Endothelial cell of umbilical vein (primary cell): Measurements from ENCODE around the gene NCKAP5.

Source experiments
- CTCF ChIP-seq, 2 donors: IDR thresholded peaks; 1 replicate in 1 of 2; 2 replicates in 1 of 2; pipeline ENCODE4 v1.5.1; 2011; ENCODE audit warnings: low read length in 2 of 2, mild to moderate bottlenecking in 2 of 2, moderate library complexity in 2 of 2, control low read depth in 1 of 2, inconsistent platforms in 1 of 2, low read depth in 1 of 2; ENCODE audit not compliant: insufficient read depth in 1 of 2; ENCODE audit errors: extremely low read depth in 1 of 2
- MAX ChIP-seq: IDR thresholded peaks from 2 replicates; pipeline ENCODE4 v1.6.1; 2011; ENCODE audit not compliant: insufficient read depth, insufficient read length

GRCh38 chr2:133342286-133343017, 225.8 kb downstream of the NCKAP5 start:
- no peak for TF ChIP-seq MAX
- no peak for TF ChIP-seq CTCF (IDR thresholded peaks at IDR 0.05; ENCODE audit: extremely low read depth in 1 of 2, insufficient read depth in 1 of 2, low read depth in 1 of 2, low read length in 2 of 2)
